WTC11 (cell line): ENCODE measurements around the gene TEX54. TPM values are rescaled to one million over a fixed set of nuclear protein-coding genes. Genes with fewer than 3 reads are reported as not detected.

Experiments used
- ATAC-seq: fragments of 200-7000 bp; cut with Tn5 transposase; 2 replicates; pipeline ENCODE4 v1.10.0; 2021; ENCODE audit warnings: mild to moderate bottlenecking, moderate library complexity
- CTCF ChIA-PET: fragments of 300-600 bp; sonication (Branson Sonifier 250); formaldehyde crosslinking; loops from one replicate; lab custom pipeline; 2021; ENCODE audit warnings: antibody characterized with exemption; lab: Charles Lee
- POLR2A ChIA-PET: fragments of 350-600 bp; sonication (Branson Sonifier 250); formaldehyde crosslinking; loops from one replicate; lab custom pipeline; 2021; ENCODE audit warnings: antibody characterized with exemption; lab: Charles Lee
- DNase-seq: peaks from one replicate; pipeline ENCODE4 v3.0.0; 2021; ENCODE audit warnings: low spot score
- H3K27ac Mint-ChIP-seq: 2 replicates; pipeline ENCODE4 v1.8.0; 2021; ENCODE audit warnings: mixed read lengths
- H3K27me3 Mint-ChIP-seq: 2 replicates; pipeline ENCODE4 v1.8.0; 2021; ENCODE audit warnings: low read depth, mild to moderate bottlenecking, moderate library complexity, mixed read lengths
- H3K36me3 Mint-ChIP-seq: 2 replicates; pipeline ENCODE4 v1.8.0; 2021; ENCODE audit warnings: mixed read lengths
- H3K4me1 Mint-ChIP-seq: 2 replicates; pipeline ENCODE4 v1.8.0; 2022; ENCODE audit warnings: mixed read lengths
- H3K4me3 Mint-ChIP-seq: 2 replicates; pipeline ENCODE4 v1.8.0; 2021; ENCODE audit warnings: mild to moderate bottlenecking, moderate library complexity, mixed read lengths
- H3K9me3 Mint-ChIP-seq: 2 replicates; pipeline ENCODE4 v1.8.0; 2021; ENCODE audit warnings: mixed read lengths
- AR ChIP-seq: fragments of 250-450 bp; sonication (Bioruptor Pico); IDR thresholded peaks from 2 replicates; pipeline ENCODE4 v1.9.0; 2021; ENCODE audit warnings: mild to moderate bottlenecking
- ESRRA ChIP-seq: sonication (generic); formaldehyde crosslinking; IDR thresholded peaks from 2 replicates; pipeline ENCODE4 v1.8.1; 2022; ENCODE audit warnings: mild to moderate bottlenecking, missing genetic modification reagents, borderline replicate concordance
- GABPB1 ChIP-seq: sonication (generic); formaldehyde crosslinking; IDR thresholded peaks from 2 replicates; pipeline ENCODE4 v1.8.1; 2023; ENCODE audit warnings: mild to moderate bottlenecking, missing genetic modification reagents
- IRF2 ChIP-seq: sonication (generic); formaldehyde crosslinking; IDR thresholded peaks from 2 replicates; pipeline ENCODE4 v1.8.0; 2022; ENCODE audit warnings: low read depth, missing genetic modification reagents, borderline replicate concordance
- MAX ChIP-seq: sonication (generic); formaldehyde crosslinking; IDR thresholded peaks from 2 replicates; pipeline ENCODE4 v1.8.0; 2022; ENCODE audit warnings: mild to moderate bottlenecking, missing genetic modification reagents
- NFATC4 ChIP-seq: fragments of 250-450 bp; sonication (Bioruptor Pico); IDR thresholded peaks from 2 replicates; pipeline ENCODE4 v1.9.0; 2021; ENCODE audit warnings: mild to moderate bottlenecking
- NR1H2 ChIP-seq: sonication (generic); formaldehyde crosslinking; IDR thresholded peaks from 2 replicates; pipeline ENCODE4 v1.9.0; 2021; ENCODE audit warnings: mild to moderate bottlenecking, moderate library complexity, missing genetic modification reagents
- NR2C2 ChIP-seq: sonication (generic); formaldehyde crosslinking; IDR thresholded peaks from 2 replicates; pipeline ENCODE4 v1.8.0; 2022; ENCODE audit warnings: mild to moderate bottlenecking, missing genetic modification reagents
- NR3C1 ChIP-seq: sonication (generic); formaldehyde crosslinking; conservative IDR thresholded peaks from 2 replicates; pipeline ENCODE4 v1.8.1; 2023; ENCODE audit warnings: low read depth, mild to moderate bottlenecking, missing genetic modification reagents
- PREB ChIP-seq: sonication (generic); formaldehyde crosslinking; IDR thresholded peaks from 2 replicates; pipeline ENCODE4 v1.8.1; 2022; ENCODE audit warnings: mild to moderate bottlenecking, missing genetic modification reagents, moderate library complexity, borderline replicate concordance
- TCF7 ChIP-seq: sonication (generic); formaldehyde crosslinking; IDR thresholded peaks from 2 replicates; pipeline ENCODE4 v1.8.0; 2022; ENCODE audit warnings: mild to moderate bottlenecking, low read depth, missing genetic modification reagents, moderate library complexity
- TEAD4 ChIP-seq: sonication (generic); formaldehyde crosslinking; IDR thresholded peaks from 2 replicates; pipeline ENCODE4 v1.8.0; 2022; ENCODE audit warnings: mild to moderate bottlenecking, missing genetic modification reagents
- TP53 ChIP-seq: sonication (generic); formaldehyde crosslinking; IDR thresholded peaks from 2 replicates; pipeline ENCODE4 v1.8.1; 2023; ENCODE audit warnings: mild to moderate bottlenecking, missing genetic modification reagents
- total RNA-seq: library from RNA; stranded (reverse); gene quantifications from 3 replicates; pipeline ENCODE4 v1.2.3, GENCODE V29; 2021
- TF ChIP-seq, protein P1 (sequence below): fragments of 250-450 bp; sonication (Bioruptor Pico); IDR thresholded peaks from 2 replicates; pipeline ENCODE4 v1.9.0; 2021; ENCODE audit warnings: mild to moderate bottlenecking, borderline replicate concordance
- TF ChIP-seq, protein P2 (sequence below): fragments of 250-450 bp; sonication (Bioruptor Pico); conservative IDR thresholded peaks from 2 replicates; pipeline ENCODE4 v1.9.0; 2021; ENCODE audit warnings: mild to moderate bottlenecking
- TF ChIP-seq, protein P3 (sequence below): sonication (generic); formaldehyde crosslinking; IDR thresholded peaks from 2 replicates; pipeline ENCODE4 v1.8.1; 2022; ENCODE audit warnings: low read depth, mild to moderate bottlenecking, moderate library complexity, missing genetic modification reagents, borderline replicate concordance
- TF ChIP-seq, protein P4 (sequence below): sonication (generic); formaldehyde crosslinking; IDR thresholded peaks from 2 replicates; pipeline ENCODE4 v1.8.1; 2022; ENCODE audit warnings: low read depth, missing genetic modification reagents, borderline replicate concordance

TEX54 gene
- total RNA-seq, 1 experiment from 2014 or later = not detected

DNA sequence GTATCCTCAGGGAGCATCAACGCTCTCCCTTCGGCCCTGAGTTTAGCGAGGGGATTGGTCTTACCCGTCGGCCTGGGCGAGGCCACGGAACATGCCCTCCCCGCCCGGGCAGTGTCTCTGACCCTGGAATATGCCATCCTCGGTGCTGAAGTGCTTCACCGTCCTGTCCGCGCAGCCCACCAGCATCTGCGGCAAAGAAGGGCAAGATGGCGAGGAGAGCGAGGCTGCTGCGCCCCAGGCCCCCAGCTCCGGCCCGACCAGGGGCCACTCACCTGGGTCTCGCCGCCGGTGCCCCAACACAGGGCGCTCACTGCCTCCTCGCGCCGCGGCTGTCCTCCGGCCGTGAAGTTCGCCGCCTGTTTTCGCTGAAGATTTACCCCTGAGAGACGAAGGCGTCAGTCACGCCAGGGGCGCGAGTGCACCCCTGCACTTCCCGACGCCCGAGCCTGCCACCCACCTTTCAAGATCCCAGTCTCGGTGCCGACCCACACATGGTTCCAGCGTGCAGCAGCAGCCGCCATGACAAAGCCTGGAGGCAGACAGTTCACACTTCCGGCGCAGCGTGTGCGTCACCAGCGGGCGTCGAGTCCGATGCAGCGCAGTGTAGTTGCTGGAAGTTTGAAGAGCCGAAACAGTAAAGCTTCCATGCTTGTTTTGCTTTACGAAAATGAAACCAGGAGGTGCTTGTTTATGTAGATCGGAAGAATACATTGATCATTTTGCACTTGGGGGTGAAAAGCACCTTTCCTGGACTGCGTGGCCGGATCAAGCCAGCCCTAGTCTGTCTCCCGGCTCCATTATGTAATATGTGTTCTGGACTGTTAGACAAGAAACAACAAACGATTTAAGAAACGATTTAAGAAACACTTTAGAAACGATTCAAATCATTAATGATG lies 6.7 kb upstream of the TEX54 start, which contains the start of gene WDR74 (continued):
- TF ChIP-seq, protein P1, sequence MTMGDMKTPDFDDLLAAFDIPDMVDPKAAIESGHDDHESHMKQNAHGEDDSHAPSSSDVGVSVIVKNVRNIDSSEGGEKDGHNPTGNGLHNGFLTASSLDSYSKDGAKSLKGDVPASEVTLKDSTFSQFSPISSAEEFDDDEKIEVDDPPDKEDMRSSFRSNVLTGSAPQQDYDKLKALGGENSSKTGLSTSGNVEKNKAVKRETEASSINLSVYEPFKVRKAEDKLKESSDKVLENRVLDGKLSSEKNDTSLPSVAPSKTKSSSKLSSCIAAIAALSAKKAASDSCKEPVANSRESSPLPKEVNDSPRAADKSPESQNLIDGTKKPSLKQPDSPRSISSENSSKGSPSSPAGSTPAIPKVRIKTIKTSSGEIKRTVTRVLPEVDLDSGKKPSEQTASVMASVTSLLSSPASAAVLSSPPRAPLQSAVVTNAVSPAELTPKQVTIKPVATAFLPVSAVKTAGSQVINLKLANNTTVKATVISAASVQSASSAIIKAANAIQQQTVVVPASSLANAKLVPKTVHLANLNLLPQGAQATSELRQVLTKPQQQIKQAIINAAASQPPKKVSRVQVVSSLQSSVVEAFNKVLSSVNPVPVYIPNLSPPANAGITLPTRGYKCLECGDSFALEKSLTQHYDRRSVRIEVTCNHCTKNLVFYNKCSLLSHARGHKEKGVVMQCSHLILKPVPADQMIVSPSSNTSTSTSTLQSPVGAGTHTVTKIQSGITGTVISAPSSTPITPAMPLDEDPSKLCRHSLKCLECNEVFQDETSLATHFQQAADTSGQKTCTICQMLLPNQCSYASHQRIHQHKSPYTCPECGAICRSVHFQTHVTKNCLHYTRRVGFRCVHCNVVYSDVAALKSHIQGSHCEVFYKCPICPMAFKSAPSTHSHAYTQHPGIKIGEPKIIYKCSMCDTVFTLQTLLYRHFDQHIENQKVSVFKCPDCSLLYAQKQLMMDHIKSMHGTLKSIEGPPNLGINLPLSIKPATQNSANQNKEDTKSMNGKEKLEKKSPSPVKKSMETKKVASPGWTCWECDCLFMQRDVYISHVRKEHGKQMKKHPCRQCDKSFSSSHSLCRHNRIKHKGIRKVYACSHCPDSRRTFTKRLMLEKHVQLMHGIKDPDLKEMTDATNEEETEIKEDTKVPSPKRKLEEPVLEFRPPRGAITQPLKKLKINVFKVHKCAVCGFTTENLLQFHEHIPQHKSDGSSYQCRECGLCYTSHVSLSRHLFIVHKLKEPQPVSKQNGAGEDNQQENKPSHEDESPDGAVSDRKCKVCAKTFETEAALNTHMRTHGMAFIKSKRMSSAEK = no peak
- TF ChIP-seq, all 79 proteins: peak for 26

DNA sequence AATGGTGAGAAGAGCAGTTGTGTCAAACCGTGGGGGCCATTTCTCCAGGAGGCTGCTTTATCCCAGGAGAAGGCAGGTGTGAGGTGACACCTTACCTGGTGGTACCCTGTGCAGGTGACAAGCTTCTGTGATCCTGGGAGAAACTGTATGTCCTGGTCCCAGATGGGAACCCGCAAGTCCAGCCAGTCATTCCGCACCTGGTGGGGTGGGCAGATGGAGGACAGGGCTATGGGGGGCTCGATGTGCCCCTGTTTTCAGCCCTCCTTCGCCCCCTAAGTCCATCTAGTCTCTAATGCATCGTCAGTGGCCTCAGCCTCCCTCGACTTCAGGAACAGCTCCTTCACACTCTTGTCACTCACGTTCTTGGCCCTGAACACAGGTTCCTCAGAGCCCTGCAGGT lies 2.7 kb upstream of the TEX54 start:
- ChIA-PET POLR2A (interaction anchor here (1.2 kb wide), 1 partner anchor 22 kb away, joined by 3 read pairs; no protein-coding TSS in a partner anchor), CTCF (no interaction called here)
- DNase-seq (no peak), ATAC-seq (no peak)
- no peak overlapping the region for H3K27ac Mint-ChIP-seq
- H3K36me3 Mint-ChIP-seq = peaks cover 41% of the 10 kb centered on the region
- H3K4me3 Mint-ChIP-seq = no peak overlapping the region
- no peaks in the 10 kb centered on the region for H3K9me3 Mint-ChIP-seq
- no peaks in the 10 kb centered on the region for H3K27me3 Mint-ChIP-seq
- TF ChIP-seq AR (no peak), IRF2 (CRISPR knock-in tag) (no peak), PREB (CRISPR knock-in tag) (no peak), NR1H2 (CRISPR knock-in tag) (no peak), ESRRA (CRISPR knock-in tag) (no peak), NR3C1 (CRISPR knock-in tag) (no peak), TP53 (CRISPR knock-in tag) (no peak), NR2C2 (CRISPR knock-in tag) (no peak), NFATC4 (CRISPR knock-in tag) (no peak), TEAD4 (no peak), TCF7 (no peak), MAX (CRISPR knock-in tag) (no peak), GABPB1 (CRISPR knock-in tag) (no peak)
- TF ChIP-seq, protein P2, sequence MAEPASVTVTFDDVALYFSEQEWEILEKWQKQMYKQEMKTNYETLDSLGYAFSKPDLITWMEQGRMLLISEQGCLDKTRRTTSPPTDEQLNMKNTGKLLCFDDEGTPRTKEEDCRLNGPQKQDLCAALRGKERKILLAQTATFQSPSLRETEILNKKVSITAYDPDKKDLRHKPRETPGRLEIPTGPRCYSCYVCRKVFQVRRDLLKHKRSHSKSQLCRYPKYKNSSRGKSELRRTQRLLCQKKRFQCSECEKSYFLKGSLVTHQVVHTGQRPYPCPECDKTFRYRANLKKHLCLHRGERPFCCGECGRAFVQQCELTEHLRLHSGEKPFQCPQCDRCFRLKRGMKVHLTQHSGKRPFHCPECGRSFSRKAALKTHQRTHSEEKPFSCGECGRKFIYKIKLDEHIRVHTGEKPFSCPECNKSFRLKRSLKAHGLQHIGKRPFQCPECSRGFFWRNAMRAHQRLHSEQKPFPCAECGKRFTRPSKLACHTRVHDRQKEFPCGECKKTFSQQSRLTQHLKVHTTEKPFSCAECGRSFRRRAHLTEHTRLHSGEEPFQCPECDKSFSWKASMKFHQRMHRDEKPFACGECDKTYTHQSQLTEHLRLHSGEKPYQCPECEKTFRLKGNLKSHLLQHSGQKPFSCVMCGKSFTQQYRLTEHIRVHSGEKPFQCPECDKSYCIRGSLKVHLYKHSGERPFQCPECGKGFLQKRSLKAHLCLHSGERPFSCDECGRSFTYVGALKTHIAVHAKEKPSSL (CRISPR knock-in tag) = no peak
- TF ChIP-seq, protein P3, sequence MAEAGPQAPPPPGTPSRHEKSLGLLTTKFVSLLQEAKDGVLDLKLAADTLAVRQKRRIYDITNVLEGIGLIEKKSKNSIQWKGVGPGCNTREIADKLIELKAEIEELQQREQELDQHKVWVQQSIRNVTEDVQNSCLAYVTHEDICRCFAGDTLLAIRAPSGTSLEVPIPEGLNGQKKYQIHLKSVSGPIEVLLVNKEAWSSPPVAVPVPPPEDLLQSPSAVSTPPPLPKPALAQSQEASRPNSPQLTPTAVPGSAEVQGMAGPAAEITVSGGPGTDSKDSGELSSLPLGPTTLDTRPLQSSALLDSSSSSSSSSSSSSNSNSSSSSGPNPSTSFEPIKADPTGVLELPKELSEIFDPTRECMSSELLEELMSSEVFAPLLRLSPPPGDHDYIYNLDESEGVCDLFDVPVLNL (CRISPR knock-in tag) = no peak
- TF ChIP-seq, protein P4, sequence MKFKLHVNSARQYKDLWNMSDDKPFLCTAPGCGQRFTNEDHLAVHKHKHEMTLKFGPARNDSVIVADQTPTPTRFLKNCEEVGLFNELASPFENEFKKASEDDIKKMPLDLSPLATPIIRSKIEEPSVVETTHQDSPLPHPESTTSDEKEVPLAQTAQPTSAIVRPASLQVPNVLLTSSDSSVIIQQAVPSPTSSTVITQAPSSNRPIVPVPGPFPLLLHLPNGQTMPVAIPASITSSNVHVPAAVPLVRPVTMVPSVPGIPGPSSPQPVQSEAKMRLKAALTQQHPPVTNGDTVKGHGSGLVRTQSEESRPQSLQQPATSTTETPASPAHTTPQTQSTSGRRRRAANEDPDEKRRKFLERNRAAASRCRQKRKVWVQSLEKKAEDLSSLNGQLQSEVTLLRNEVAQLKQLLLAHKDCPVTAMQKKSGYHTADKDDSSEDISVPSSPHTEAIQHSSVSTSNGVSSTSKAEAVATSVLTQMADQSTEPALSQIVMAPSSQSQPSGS = no peak
- peaks cover 22% of the 10 kb centered on the region for H3K4me1 Mint-ChIP-seq
